Neural crest cell (in vitro differentiated cells): ENCODE results near the gene EIF3D. TPM values are rescaled to one million over a fixed set of nuclear protein-coding genes. Genes with fewer than 3 reads are reported as not detected.

ENCODE experiments used
- DNase-seq: peaks from one replicate; pipeline ENCODE4 v3.0.0; 2021; ENCODE audit warnings: low read depth, mixed read lengths, low spot score
- H3K27ac Mint-ChIP-seq: one replicate; pipeline ENCODE4 v1.8.0; 2021; ENCODE audit warnings: mild to moderate bottlenecking, mixed read lengths; ENCODE audit not compliant: unreplicated experiment
- H3K27me3 Mint-ChIP-seq: 2 replicates; pipeline ENCODE4 v1.8.0; 2021; ENCODE audit warnings: low read depth, mild to moderate bottlenecking, mixed read lengths
- H3K36me3 Mint-ChIP-seq: 2 replicates; pipeline ENCODE4 v1.8.0; 2021; ENCODE audit warnings: low read depth, mild to moderate bottlenecking, mixed read lengths
- H3K4me1 Mint-ChIP-seq: 2 replicates; pipeline ENCODE4 v1.8.0; 2021; ENCODE audit warnings: mixed read lengths
- H3K4me3 Mint-ChIP-seq: one replicate; pipeline ENCODE4 v1.8.0; 2021; ENCODE audit warnings: mild to moderate bottlenecking, mixed read lengths
- H3K9me3 Mint-ChIP-seq: 2 replicates; pipeline ENCODE4 v1.8.0; 2021; ENCODE audit warnings: mixed read lengths
- CTCF ChIP-seq: fragments of 200-600 bp; sonication (generic); conservative IDR thresholded peaks from 2 replicates; pipeline ENCODE4 v1.5.0; 2021; ENCODE audit warnings: antibody characterized with exemption, mild to moderate bottlenecking
- long read RNA-seq: library from polyadenylated mRNA; unstranded; transcript quantifications from one replicate; pipeline ENCODE4 v2.0.0, GENCODE V29; 2020
- total RNA-seq: library from RNA; stranded (reverse); gene quantifications from 2 replicates; pipeline ENCODE4 v1.2.1, GENCODE V29; 2021

Gene EIF3D
- total RNA-seq: 178 and 197 TPM in 2 replicates
- long read RNA-seq, transcript EIF3D-201 (15 exons, 2,155 nt): major isoform, 1,081 of 1,234 reads
- long read RNA-seq, partial matches to known transcripts: 52 of 1,234 reads
- long read RNA-seq, other reads (novel, unspliced or antisense): 101 of 1,234 reads

- peaks cover 14% of the 10 kb centered on the region for H3K36me3 Mint-ChIP-seq
- H3K4me1 Mint-ChIP-seq: peaks cover 13% of the 10 kb centered on the region
- peak within 1 kb of the TSS; percentile 98 for H3K4me3 Mint-ChIP-seq
- no peak for TF ChIP-seq CTCF
- DNase-seq: peak; percentile 97
- H3K27me3 Mint-ChIP-seq: peaks cover 3% of the 10 kb centered on the region
- peaks cover 4% of the 10 kb centered on the region for H3K9me3 Mint-ChIP-seq
- H3K27ac Mint-ChIP-seq: peak within 1 kb of the TSS; percentile 98
Observed at GRCh38 chr22:36528795-36529751, at the start of gene EIF3D. Gene EIF3D, minus strand, starts transcription at chr22:36529166. Its CDS starts 3,045 bp downstream, at chr22:36526121.

- Mint-ChIP-seq H3K9me3 (no peaks in the 10 kb centered on the region), H3K27ac (no peak overlapping the region), H3K4me1 (peaks cover 7% of the 10 kb centered on the region), H3K27me3 (peaks cover 18% of the 10 kb centered on the region), H3K4me3 (no peak overlapping the region), H3K36me3 (no peaks in the 10 kb centered on the region)
- TF ChIP-seq CTCF: no peak
- DNase-seq: no peak
Observed at GRCh38 chr22:36578619-36579018, 49.7 kb upstream of the EIF3D start.

- Mint-ChIP-seq H3K4me1 (peaks cover 8% of the 10 kb centered on the region), H3K27ac (no peak overlapping the region), H3K36me3 (no peaks in the 10 kb centered on the region), H3K4me3 (no peak overlapping the region), H3K27me3 (peaks cover 14% of the 10 kb centered on the region), H3K9me3 (no peaks in the 10 kb centered on the region)
- DNase-seq: no peak
- no peak for TF ChIP-seq CTCF
Observed at GRCh38 chr22:36577019-36577418, 48.1 kb upstream of the EIF3D start.

- Mint-ChIP-seq H3K27me3 (peaks cover under 1% of the 10 kb centered on the region), H3K27ac (no peak overlapping the region), H3K36me3 (no peaks in the 10 kb centered on the region), H3K4me3 (no peak overlapping the region), H3K9me3 (no peaks in the 10 kb centered on the region), H3K4me1 (peaks cover 12% of the 10 kb centered on the region)
- no peak for TF ChIP-seq CTCF
- no peak for DNase-seq
Observed at GRCh38 chr22:36574728-36575127, 45.8 kb upstream of the EIF3D start.

- no peaks in the 10 kb centered on the region for H3K9me3 Mint-ChIP-seq
- no peaks in the 10 kb centered on the region for H3K36me3 Mint-ChIP-seq
- no peak overlapping the region for H3K27ac Mint-ChIP-seq
- DNase-seq: no peak
- no peak for TF ChIP-seq CTCF
- peaks cover 14% of the 10 kb centered on the region for H3K4me1 Mint-ChIP-seq
- H3K27me3 Mint-ChIP-seq: no peaks in the 10 kb centered on the region
- no peak overlapping the region for H3K4me3 Mint-ChIP-seq
Observed at GRCh38 chr22:36573815-36574363, 44.9 kb upstream of the EIF3D start.
